B cell (primary cell): ENCODE data around the gene TGFBR2. TPM values are rescaled to one million over a fixed set of nuclear protein-coding genes. Genes with fewer than 3 reads are reported as not detected.

ENCODE experiments used
- ATAC-seq: fragments of 200-7000 bp; cut with Tn5 transposase; one replicate; pipeline ENCODE4 v1.10.0; 2021; ENCODE audit warnings: low read depth, mild to moderate bottlenecking, moderate number of reproducible peaks, moderate library complexity
- CTCF ChIA-PET: fragments of 350-600 bp; sonication (Branson Sonifier 250); formaldehyde crosslinking; loops from one replicate; lab custom pipeline; 2021; ENCODE audit warnings: antibody characterized with exemption, inconsistent platforms; lab: Charles Lee
- POLR2A ChIA-PET: fragments of 350-600 bp; sonication (Branson Sonifier 250); formaldehyde crosslinking; loops from one replicate; lab custom pipeline; 2021; ENCODE audit warnings: antibody characterized with exemption; lab: Charles Lee
- DNase-seq: peaks from one replicate; pipeline ENCODE4 v3.0.0; 2013
- H2AFZ ChIP-seq: 2 replicates; pipeline ENCODE4 v1.6.1; 2012; ENCODE audit warnings: mild to moderate bottlenecking, low read depth, low read length; ENCODE audit not compliant: insufficient read depth, poor library complexity, severe bottlenecking
- H3K27ac ChIP-seq, 2 donors: 1 replicate in 1 of 2; 2 replicates in 1 of 2; pipeline ENCODE4 v1.5.1; 2012 to 2013; ENCODE audit warnings: low read length in 2 of 2, mild to moderate bottlenecking in 2 of 2, moderate library complexity in 1 of 2
- H3K27me3 ChIP-seq, 4 experiments: fragments of 200-600 bp in 1 of 4; sonication (generic) in 1 of 4; replicated peaks in 1 of 4; 1 replicate in 2 of 4; 2 replicates in 2 of 4; pipeline versions ENCODE4 v1.6.1 to v1.7.0; 2013 to 2016; ENCODE audit warnings: low read length in 3 of 4, mild to moderate bottlenecking in 2 of 4, mixed read lengths in 1 of 4, moderate library complexity in 1 of 4; ENCODE audit not compliant: insufficient read depth in 4 of 4, control insufficient read depth in 3 of 4; ENCODE audit errors: control extremely low read depth in 1 of 4
- H3K36me3 ChIP-seq, 2 experiments: replicated peaks in 1 of 2; 1 replicate in 1 of 2; 2 replicates in 1 of 2; pipeline versions ENCODE4 v1.6.1 to v1.7.1; 2013; ENCODE audit warnings: low read length in 1 of 2; ENCODE audit not compliant: insufficient read depth in 2 of 2, control insufficient read depth in 1 of 2; ENCODE audit errors: control extremely low read depth in 1 of 2, extremely low read depth in 1 of 2
- H3K4me1 ChIP-seq, 2 donors: fragments of 200-600 bp in 1 of 2; sonication (generic) in 1 of 2; 1 replicate in 1 of 2; 2 replicates in 1 of 2; pipeline versions ENCODE4 v1.5.1 to v1.6.1; 2013 to 2017; ENCODE audit warnings: low read length in 2 of 2; ENCODE audit not compliant: control insufficient read depth in 2 of 2, insufficient read depth in 2 of 2
- H3K4me2 ChIP-seq: replicated peaks from 2 replicates; pipeline ENCODE3; 2012; ENCODE audit warnings: mild to moderate bottlenecking, low read depth, low read length; ENCODE audit not compliant: poor library complexity, severe bottlenecking
- H3K4me3 ChIP-seq, 5 experiments: fragments of 200-600 bp in 1 of 5; sonication (generic) in 1 of 5; 1 replicate in 3 of 5; 2 replicates in 2 of 5; pipeline versions ENCODE4 v1.5.1 to v1.7.0; 2011 to 2016; ENCODE audit warnings: low read length in 4 of 5, mild to moderate bottlenecking in 4 of 5, low read depth in 2 of 5, control low read depth in 1 of 5, moderate library complexity in 1 of 5; ENCODE audit not compliant: insufficient read depth in 1 of 5; ENCODE audit errors: control extremely low read depth in 1 of 5, extremely low read depth in 1 of 5
- H3K79me2 ChIP-seq: fragments of 200-600 bp; sonication (generic); one replicate; pipeline ENCODE4 v1.6.0; 2016; ENCODE audit warnings: low read length; ENCODE audit not compliant: control insufficient read depth, insufficient read depth
- H3K9ac ChIP-seq: fragments of 200-600 bp; sonication (generic); 2 replicates; pipeline ENCODE4 v1.6.1; 2017; ENCODE audit warnings: mild to moderate bottlenecking, low read length, moderate library complexity
- H3K9me3 ChIP-seq, 3 donors: one replicate each; pipeline versions ENCODE4 v1.6.1 to v1.7.1; 2013; ENCODE audit warnings: low read length in 2 of 3; ENCODE audit not compliant: control insufficient read depth in 2 of 3, insufficient read depth in 1 of 3; ENCODE audit errors: control extremely low read depth in 1 of 3
- H4K20me1 ChIP-seq: 2 replicates; pipeline ENCODE4 v1.6.0; 2012; ENCODE audit warnings: mild to moderate bottlenecking, low read length; ENCODE audit not compliant: insufficient read depth, control insufficient read depth, poor library complexity, severe bottlenecking
- H3K27ac Mint-ChIP-seq: one replicate; pipeline ENCODE4 v1.8.0; 2021; ENCODE audit warnings: mixed read lengths
- H3K27me3 Mint-ChIP-seq: one replicate; pipeline ENCODE4 v1.8.0; 2021; ENCODE audit warnings: mixed read lengths
- H3K4me1 Mint-ChIP-seq: one replicate; pipeline ENCODE4 v1.8.0; 2021; ENCODE audit warnings: mixed read lengths
- H3K4me3 Mint-ChIP-seq: one replicate; pipeline ENCODE4 v1.8.0; 2021; ENCODE audit warnings: mixed read lengths
- H3K9me3 Mint-ChIP-seq: one replicate; pipeline ENCODE4 v1.8.0; 2022; ENCODE audit warnings: mixed read lengths; ENCODE audit not compliant: insufficient read depth
- CTCF ChIP-seq: fragments of 200-600 bp; IDR thresholded peaks from one replicate; pipeline ENCODE4 v1.8.0; 2022; ENCODE audit warnings: antibody characterized with exemption, mild to moderate bottlenecking
- EZH2 ChIP-seq: IDR thresholded peaks from 2 replicates; pipeline ENCODE4 v1.6.1; 2012; ENCODE audit warnings: borderline replicate concordance, low read depth, mild to moderate bottlenecking, moderate library complexity, low read length; ENCODE audit not compliant: insufficient read depth, poor library complexity, severe bottlenecking
- WGBS: methylation state at CpG from one replicate; pipeline ENCODE4 v1.1.5; 2013; ENCODE audit warnings: missing lambda C conversion rate; ENCODE audit not compliant: insufficient coverage; 5-methylcytosine and 5-hydroxymethylcytosine counted together
- intact Hi-C: fragments of 100-400 bp; cut with micrococcal nuclease; formaldehyde crosslinking; loops from one replicate; pipeline ENCODE4 v1.10.0; 2022
- polyA plus RNA-seq: library from polyadenylated mRNA; depleted of rRNA; stranded (reverse); fragments of >200 nt; gene quantifications from 2 replicates; pipeline ENCODE4 v1.2.3, GENCODE V29; 2012
- total RNA-seq, 2 donors: library from RNA; stranded (reverse); fragments of 120-200 nt in 1 of 2; gene quantifications; 1 replicate in 1 of 2; 2 replicates in 1 of 2; pipeline versions ENCODE4 v1.2.3 to v1.2.4, GENCODE V29; 2013 to 2022

The TGFBR2 gene
- total and polyA plus RNA-seq, 2 donors (not counting 1 experiment from before 2014, with no cell fraction given), result 68.7 to 189 TPM

- POLR2A ChIA-PET, result no interaction called here
- intact Hi-C loops, result no loop called here
- peaks cover 72% of the 10 kb centered on the region for H3K4me1 Mint-ChIP-seq
Measured at GRCh38 chr3:30686799-30687198, 80.4 kb downstream of the TGFBR2 start.

More at GRCh38 chr3:30686799-30687198, 80.4 kb downstream of the TGFBR2 start:
- Histone ChIP-seq H3K36me3 (peaks cover 24 to 89% of the 10 kb centered on the region in 2 experiments), H3K27me3 (no peaks in the 10 kb centered on the region), H3K4me2 (no peak overlapping the region), H3K79me2 (peaks cover 52% of the 10 kb centered on the region), H4K20me1 (peaks cover 25% of the 10 kb centered on the region), H2AFZ (no peak overlapping the region), H3K9ac (no peak overlapping the region), H3K9me3 (no peaks in the 10 kb centered on the region), H3K27ac (peak overlapping the region in 1 of 2 donors; percentile 42), H3K4me3 (no peak overlapping the region), H3K4me1 (peaks cover 28 to 33% of the 10 kb centered on the region in 2 donors)
- TF ChIP-seq CTCF, result no peak
- no peak for TF ChIP-seq EZH2
- CTCF ChIA-PET, result interaction anchor here (0.9 to 1.0 kb wide), 2 partner anchors 43 to 488 kb away, joined by 3 to 4 read pairs; no protein-coding TSS in a partner anchor
- H3K27me3 Mint-ChIP-seq, result no peaks in the 10 kb centered on the region
- H3K4me3 Mint-ChIP-seq, result no peak overlapping the region
- ATAC-seq (no peak), DNase-seq (no peak)
- H3K9me3 Mint-ChIP-seq, result no peaks in the 10 kb centered on the region
- no CpG with 5 or more reads among the region's 2 CpGs for WGBS
- H3K27ac Mint-ChIP-seq, result peak overlapping the region; percentile 6
